ENCODE measurements around the gene NEK8.

GRCh38 chr17:28774206-28774605 is 45.6 kb downstream of the NEK8 start:
- no peak for TF ChIP-seq CTCF (IDR thresholded peaks at IDR 0.05)
- no peak for TF ChIP-seq POLR2AphosphoS5 (IDR thresholded peaks at IDR 0.05)

Data from prostate gland (tissue), 2 donors.